HPDE6-E6E7 (cell line): ENCODE measurements around the gene MDM1.
A peak's percentile ranks its signal among the peaks of the same experiment; 100 is the strongest.

Source experiments
- DNase-seq: peaks from one replicate; pipeline ENCODE4 v3.0.0; 2011; ENCODE audit warnings: missing footprints; ENCODE audit errors: extremely low spot score

MDM1 gene

GRCh38 chr12:68331869-68332727, at the start of gene MDM1:
TSS of gene MDM1 (minus strand) at chr12:68332362. CDS start at chr12:68332245, 117 bp downstream.
- peak; percentile 98 for DNase-seq

GRCh38 chr12:68381476-68382219, 49.5 kb upstream of the MDM1 start:
- DNase-seq: no peak

- DNase-seq: no peak
These were observed 46.9 kb upstream of the MDM1 start for GRCh38 chr12:68378872-68379606.

- no peak for DNase-seq
These were observed 45.7 kb upstream of the MDM1 start for GRCh38 chr12:68377881-68378280.

GRCh38 chr12:68376901-68377300, 44.7 kb upstream of the MDM1 start:
- no peak for DNase-seq

- DNase-seq: no peak
These were observed 43.9 kb upstream of the MDM1 start for GRCh38 chr12:68375756-68376695.

- DNase-seq: peak; percentile 33
These were observed 42.3 kb upstream of the MDM1 start for GRCh38 chr12:68374307-68374982.

GRCh38 chr12:68370667-68371066, 38.5 kb upstream of the MDM1 start:
- DNase-seq: no peak

- no peak for DNase-seq
These were observed 37.9 kb upstream of the MDM1 start for GRCh38 chr12:68370006-68370590.

GRCh38 chr12:68368327-68368726, 36.2 kb upstream of the MDM1 start:
- DNase-seq: no peak

GRCh38 chr12:68367903-68368302, 35.7 kb upstream of the MDM1 start:
- DNase-seq: no peak

GRCh38 chr12:68367116-68367515, 35.0 kb upstream of the MDM1 start:
- no peak for DNase-seq

- peak; percentile 90 for DNase-seq
These were observed 32.9 kb upstream of the MDM1 start for GRCh38 chr12:68364893-68365725.

GRCh38 chr12:68364328-68364727, 32.2 kb upstream of the MDM1 start:
- no peak for DNase-seq

- no peak for DNase-seq
These were observed 29.8 kb upstream of the MDM1 start for GRCh38 chr12:68361953-68362352.

GRCh38 chr12:68359674-68360073, 27.5 kb upstream of the MDM1 start:
- no peak for DNase-seq

GRCh38 chr12:68358532-68359485, 26.6 kb upstream of the MDM1 start:
- DNase-seq: peak; percentile 34

GRCh38 chr12:68356986-68357385, 24.8 kb upstream of the MDM1 start:
- DNase-seq: no peak
